Tibial nerve (tissue), 4 donors: ENCODE results near the gene NEU1. TPM values are rescaled to one million over a fixed set of nuclear protein-coding genes. Genes with fewer than 3 reads are reported as not detected.

Experiments used
- DNase-seq, 2 donors: peaks; one replicate each; pipeline ENCODE4 v3.0.0-alpha.2; 2019; ENCODE audit warnings: low spot score in 2 of 2
- H3K27ac ChIP-seq, 4 donors: fragments of 200-600 bp; sonication (generic) in 3 of 4; one replicate each; pipeline ENCODE4 v1.5.1; 2017 to 2019; ENCODE audit warnings: mild to moderate bottlenecking in 1 of 4
- H3K27me3 ChIP-seq, 2 donors: fragments of 200-600 bp; sonication (generic) in 1 of 2; one replicate each; pipeline versions ENCODE4 v1.5.1 to v1.6.0; 2017 to 2019
- H3K36me3 ChIP-seq, 3 donors: fragments of 200-600 bp; sonication (generic); one replicate each; pipeline ENCODE4 v1.5.1; 2018 to 2019
- H3K4me1 ChIP-seq, 4 donors: fragments of 200-600 bp; sonication (generic) in 3 of 4; one replicate each; pipeline ENCODE4 v1.5.1; 2017 to 2019
- H3K4me3 ChIP-seq, 4 donors: fragments of 200-600 bp; sonication (generic) in 3 of 4; one replicate each; pipeline ENCODE4 v1.5.1; 2017 to 2019; ENCODE audit warnings: mild to moderate bottlenecking in 1 of 4, moderate library complexity in 1 of 4
- H3K9me3 ChIP-seq, 4 donors: fragments of 200-600 bp; sonication (generic) in 3 of 4; one replicate each; pipeline ENCODE4 v1.5.1; 2017 to 2019
- CTCF ChIP-seq, 5 experiments: fragments of 200-600 bp in 3 of 5; fragments of 450-650 bp in 2 of 5; sonication (generic) in 3 of 5; IDR thresholded peaks; one replicate each; pipeline ENCODE4 v1.5.1; 2016 to 2019; ENCODE audit warnings: antibody characterized with exemption in 5 of 5, mild to moderate bottlenecking in 3 of 5, moderate library complexity in 2 of 5
- EP300 ChIP-seq, 2 donors: sonication (generic); formaldehyde crosslinking; IDR thresholded peaks; one replicate each; pipeline ENCODE4 v1.6.1; 2017; ENCODE audit warnings: antibody characterized with exemption in 2 of 2, mild to moderate bottlenecking in 1 of 2
- POLR2A ChIP-seq, 2 donors: fragments of 450-650 bp; IDR thresholded peaks; one replicate each; pipeline ENCODE4 v1.6.1; 2017; ENCODE audit warnings: antibody characterized with exemption in 2 of 2, mild to moderate bottlenecking in 2 of 2, moderate library complexity in 2 of 2
- WGBS, 2 donors: methylation state at CpG; one replicate each; pipeline ENCODE4 v1.1.5; 2018; 5-methylcytosine and 5-hydroxymethylcytosine counted together
- total RNA-seq, 4 donors: library from RNA; depleted of rRNA; stranded (reverse); fragments of >200 nt; gene quantifications; one replicate each; pipeline ENCODE4 v1.1.0, GENCODE V29; 2016

The NEU1 gene
- total RNA-seq, 4 donors from 2014 or later = 25.8 to 44.6 (median 33.8) TPM

GRCh38 chr6:31877125-31877650, 14.6 kb upstream of the NEU1 start:
- no peak for DNase-seq
- WGBS, 2 donors = 57 to 73% methylated on average over 3 of the region's 3 CpGs
- Histone ChIP-seq H3K4me3 (no peak overlapping the region), H3K4me1 (no peaks in the 10 kb centered on the region), H3K9me3 (no peaks in the 10 kb centered on the region), H3K36me3 (peaks cover 3 to 29% (median 7%) of the 10 kb centered on the region in 3 donors), H3K27ac (peak overlapping the region in 2 of 4 donors; percentile 24 to 70), H3K27me3 (no peaks in the 10 kb centered on the region)
- no peak for TF ChIP-seq CTCF (IDR thresholded peaks at IDR 0.05)
- TF ChIP-seq EP300 (IDR thresholded peaks at IDR 0.05) = no peak
- TF ChIP-seq POLR2A (IDR thresholded peaks at IDR 0.05) = no peak

- no peaks in the 10 kb centered on the region for H3K27me3 ChIP-seq
- H3K36me3 ChIP-seq = peaks cover 3 to 21% (median 6%) of the 10 kb centered on the region in 3 donors
- H3K4me1 ChIP-seq = no peaks in the 10 kb centered on the region
- no peak for DNase-seq
- 81 to 89% methylated on average over 7 of the region's 7 CpGs for WGBS, 2 donors
- H3K4me3 ChIP-seq = no peak overlapping the region
- TF ChIP-seq CTCF (IDR thresholded peaks at IDR 0.05) = no peak
- no peak for TF ChIP-seq EP300 (IDR thresholded peaks at IDR 0.05)
- no peak for TF ChIP-seq POLR2A (IDR thresholded peaks at IDR 0.05)
- H3K9me3 ChIP-seq = no peaks in the 10 kb centered on the region
- peak overlapping the region in 1 of 4 donors; percentile 70 for H3K27ac ChIP-seq
These were observed 13.7 kb upstream of the NEU1 start for GRCh38 chr6:31876357-31876756.

- DNase-seq = no peak
- Histone ChIP-seq H3K4me1 (no peaks in the 10 kb centered on the region), H3K36me3 (peaks cover 2 to 16% (median 6%) of the 10 kb centered on the region in 3 donors), H3K27ac (no peak overlapping the region), H3K27me3 (no peaks in the 10 kb centered on the region), H3K9me3 (no peaks in the 10 kb centered on the region), H3K4me3 (no peak overlapping the region)
- TF ChIP-seq POLR2A (IDR thresholded peaks at IDR 0.05) (no peak), CTCF (IDR thresholded peaks at IDR 0.05) (no peak), EP300 (IDR thresholded peaks at IDR 0.05) (no peak)
- 53 to 60% methylated on average over 5 of the region's 5 CpGs for WGBS, 2 donors
These were observed 13.3 kb upstream of the NEU1 start for GRCh38 chr6:31875877-31876276.

DNA sequence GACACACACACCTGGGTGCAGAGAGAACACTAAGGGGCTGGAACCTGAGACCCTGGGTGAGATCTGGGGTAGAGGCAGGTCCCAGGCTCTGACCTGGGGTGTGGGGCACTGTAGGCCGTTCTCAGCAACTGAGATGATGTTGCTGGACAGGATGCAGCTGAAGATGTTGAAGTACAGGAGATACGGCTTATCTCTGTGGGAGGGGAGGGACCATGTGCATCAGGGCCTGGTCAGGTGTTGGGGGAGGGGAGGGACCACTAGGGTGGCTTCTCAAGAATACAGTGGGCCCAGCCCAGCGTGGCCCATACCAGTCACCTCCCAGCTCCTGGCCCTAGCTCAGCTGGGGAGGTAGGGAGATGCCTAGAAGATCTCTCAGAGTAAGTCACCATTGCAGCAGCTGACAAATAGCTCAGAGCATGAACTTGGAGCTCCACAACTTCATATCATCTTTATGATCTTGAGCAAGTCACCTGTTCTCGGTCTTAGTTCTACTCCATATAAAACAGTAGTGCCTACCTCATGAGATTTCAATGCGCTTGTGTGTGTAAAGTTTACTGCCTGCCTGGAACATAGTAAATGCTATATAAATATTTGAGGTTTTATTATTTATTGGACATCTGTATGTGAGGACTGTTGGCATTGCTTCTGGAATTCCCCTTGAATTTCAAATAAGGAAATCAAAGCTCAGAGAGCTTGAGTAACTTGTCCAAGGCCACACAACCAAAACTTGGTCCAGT, 12.4 kb upstream of the NEU1 start:
- TF ChIP-seq CTCF (IDR thresholded peaks at IDR 0.05) (no peak), EP300 (IDR thresholded peaks at IDR 0.05) (no peak), POLR2A (IDR thresholded peaks at IDR 0.05) (no peak)
- H3K36me3 ChIP-seq = peaks cover 0 to 7% (median 6%) of the 10 kb centered on the region in 3 donors
- H3K27ac ChIP-seq = no peak overlapping the region
- 74 to 77% methylated on average over 5 of the region's 5 CpGs for WGBS, 2 donors
- no peaks in the 10 kb centered on the region for H3K9me3 ChIP-seq
- DNase-seq = no peak
- no peaks in the 10 kb centered on the region for H3K4me1 ChIP-seq
- H3K4me3 ChIP-seq = no peak overlapping the region
- no peaks in the 10 kb centered on the region for H3K27me3 ChIP-seq

GRCh38 chr6:31874084-31874670, 11.6 kb upstream of the NEU1 start:
- TF ChIP-seq EP300 (IDR thresholded peaks at IDR 0.05) (no peak), CTCF (IDR thresholded peaks at IDR 0.05) (no peak), POLR2A (IDR thresholded peaks at IDR 0.05) (no peak)
- Histone ChIP-seq H3K27me3 (no peaks in the 10 kb centered on the region), H3K9me3 (no peaks in the 10 kb centered on the region), H3K27ac (no peak overlapping the region), H3K4me3 (no peak overlapping the region), H3K36me3 (no peaks in the 10 kb centered on the region), H3K4me1 (no peaks in the 10 kb centered on the region)
- no peak for DNase-seq
- 46 to 51% methylated on average over 4 of the region's 4 CpGs for WGBS, 2 donors
